GM12872 (cell line): Measurements from ENCODE around the gene MAGEB18.

Source experiments
- TF ChIP-seq, protein P1 (sequence below): IDR thresholded peaks from 3 replicates; pipeline ENCODE4 v1.5.1; 2011; ENCODE audit warnings: low read depth, mild to moderate bottlenecking, low read length, moderate library complexity; ENCODE audit not compliant: insufficient read depth

The MAGEB18 gene

DNA sequence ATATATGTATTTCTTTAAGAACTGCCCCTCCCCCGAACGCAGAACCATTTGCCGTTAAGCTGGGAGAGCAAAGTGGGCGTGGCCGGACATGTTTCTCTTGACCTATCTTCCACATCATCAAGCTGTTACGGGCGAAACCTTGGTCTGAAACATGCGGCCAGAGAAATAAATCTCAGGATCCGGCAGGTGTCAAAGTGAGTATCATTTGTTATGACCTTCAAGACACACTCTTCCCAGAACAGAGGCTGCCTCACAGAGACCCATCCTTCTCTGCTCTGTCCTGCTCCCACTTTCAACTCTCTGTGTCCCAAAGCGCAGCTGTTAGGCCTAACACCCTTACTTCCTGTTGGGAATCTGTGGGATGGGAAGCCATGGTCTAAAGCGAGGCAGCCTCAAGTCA, at the start of gene MAGEB18:
Gene MAGEB18 (plus strand): TSS at position 70 of the 400 bp plus-strand sequence. CDS start 643 bp downstream, outside the sequence.
- TF ChIP-seq, protein P1, sequence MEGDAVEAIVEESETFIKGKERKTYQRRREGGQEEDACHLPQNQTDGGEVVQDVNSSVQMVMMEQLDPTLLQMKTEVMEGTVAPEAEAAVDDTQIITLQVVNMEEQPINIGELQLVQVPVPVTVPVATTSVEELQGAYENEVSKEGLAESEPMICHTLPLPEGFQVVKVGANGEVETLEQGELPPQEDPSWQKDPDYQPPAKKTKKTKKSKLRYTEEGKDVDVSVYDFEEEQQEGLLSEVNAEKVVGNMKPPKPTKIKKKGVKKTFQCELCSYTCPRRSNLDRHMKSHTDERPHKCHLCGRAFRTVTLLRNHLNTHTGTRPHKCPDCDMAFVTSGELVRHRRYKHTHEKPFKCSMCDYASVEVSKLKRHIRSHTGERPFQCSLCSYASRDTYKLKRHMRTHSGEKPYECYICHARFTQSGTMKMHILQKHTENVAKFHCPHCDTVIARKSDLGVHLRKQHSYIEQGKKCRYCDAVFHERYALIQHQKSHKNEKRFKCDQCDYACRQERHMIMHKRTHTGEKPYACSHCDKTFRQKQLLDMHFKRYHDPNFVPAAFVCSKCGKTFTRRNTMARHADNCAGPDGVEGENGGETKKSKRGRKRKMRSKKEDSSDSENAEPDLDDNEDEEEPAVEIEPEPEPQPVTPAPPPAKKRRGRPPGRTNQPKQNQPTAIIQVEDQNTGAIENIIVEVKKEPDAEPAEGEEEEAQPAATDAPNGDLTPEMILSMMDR, result no peak

DNA sequence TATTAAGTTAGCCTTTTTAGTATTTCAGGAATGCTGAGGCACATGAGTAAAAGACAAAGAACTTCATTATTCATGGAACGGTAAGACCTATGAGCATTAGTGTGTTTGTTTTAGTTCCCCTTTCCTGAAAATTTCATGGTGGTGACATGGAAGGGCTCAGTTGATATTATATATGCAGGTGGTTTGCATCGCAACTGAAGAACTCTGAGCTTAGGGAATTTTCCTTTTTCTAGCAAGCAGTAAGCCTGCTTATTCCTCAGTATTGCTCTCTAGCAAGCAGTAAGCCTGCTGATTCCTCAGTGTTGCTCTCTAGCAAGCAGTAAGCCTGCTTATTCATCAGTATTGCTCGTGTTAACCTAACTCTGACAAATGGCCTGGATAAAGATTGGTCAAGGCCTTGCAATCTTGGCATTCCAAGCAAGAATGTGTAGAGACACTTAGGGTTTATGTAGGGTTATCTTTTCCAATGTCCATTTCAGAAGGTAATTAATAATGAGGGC, 37.7 kb upstream of the MAGEB18 start:
- TF ChIP-seq, protein P1, result no peak

DNA sequence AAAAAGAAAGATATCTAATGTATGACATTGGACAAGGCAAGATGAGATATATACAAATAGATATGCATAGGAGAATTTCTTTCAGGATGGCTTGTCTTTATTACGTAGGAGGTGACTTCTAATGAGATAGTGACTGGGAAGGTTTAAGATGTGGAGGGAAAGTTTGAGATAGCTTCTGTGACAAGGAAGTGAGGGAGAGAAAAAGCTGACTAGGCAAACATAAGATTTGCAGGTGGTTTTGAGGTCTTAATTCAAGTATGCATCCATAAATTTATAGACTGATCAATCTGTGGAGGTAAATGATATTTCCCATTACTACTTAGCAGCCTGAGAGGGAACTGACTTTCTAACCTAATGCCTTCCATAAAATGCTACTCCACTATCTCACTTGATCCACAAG, 29.0 kb upstream of the MAGEB18 start:
- TF ChIP-seq, protein P1, result no peak

DNA sequence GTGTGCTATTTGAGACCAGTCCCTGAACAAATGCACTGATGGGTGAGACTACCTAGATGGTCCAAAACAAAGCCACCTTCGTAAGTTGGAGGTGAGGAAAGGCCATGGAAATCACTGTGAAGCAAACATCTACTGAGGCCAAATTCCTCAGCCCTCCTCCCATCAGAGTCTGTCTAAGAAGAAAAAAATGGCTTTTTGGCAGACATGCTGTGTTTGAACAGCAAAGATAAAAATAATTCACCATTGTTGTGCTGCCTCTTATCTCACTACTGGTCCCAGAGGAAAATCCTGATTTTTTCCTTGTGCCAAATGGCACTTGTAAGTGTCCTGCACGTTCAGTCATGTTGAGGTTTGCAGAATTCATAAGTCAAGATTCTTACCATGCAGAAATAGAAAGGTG, 7.9 kb downstream of the MAGEB18 start:
- TF ChIP-seq, protein P1, result no peak

DNA sequence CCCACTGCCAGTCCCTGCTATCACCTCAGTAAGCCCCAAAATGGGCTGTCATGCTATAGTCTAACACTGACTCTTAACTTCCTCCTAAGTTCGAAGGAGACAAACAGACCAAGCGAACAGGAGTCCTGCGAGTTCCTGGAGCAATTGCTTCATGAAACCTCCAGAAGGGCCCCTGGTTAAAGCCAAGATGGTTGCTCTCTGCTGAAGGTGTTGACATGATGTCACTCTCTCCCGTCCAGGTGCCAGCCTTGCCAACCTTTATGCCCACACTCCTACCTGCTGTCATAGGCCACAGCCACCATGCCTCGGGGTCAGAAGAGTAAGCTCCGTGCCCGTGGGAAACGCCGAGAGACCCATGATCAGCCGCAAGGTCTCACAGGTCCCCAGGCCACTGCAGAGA, 22.2 kb downstream of the MAGEB18 start, which contains the start of gene MAGEB6B:
Gene MAGEB6B (plus strand): TSS at position 301 of the 400 bp plus-strand sequence. CDS start 0 bp downstream, at position 301.
- TF ChIP-seq, protein P1, result no peak
